MCF 10A (cell line): ENCODE results near the gene MAP7D1. TPM values are rescaled to one million over a fixed set of nuclear protein-coding genes. Genes with fewer than 3 reads are reported as not detected.

ENCODE experiments used
- BruUV-seq: library from RNA; stranded (reverse); fragments of 400-500 nt; replicated peaks from 2 replicates; lab custom pipeline; 2021; lab: Mats Ljungman, UMichigan
- CTCF ChIA-PET: fragments of 300-600 bp; sonication (Branson Sonifier 250); formaldehyde crosslinking; extraction: SDS; loops from one replicate; lab custom pipeline; 2021; ENCODE audit warnings: antibody characterized with exemption, inconsistent platforms; lab: Yijun Ruan, JAX
- POLR2A ChIA-PET: fragments of 300-600, 350-650 bp; sonication (Branson Sonifier 250); formaldehyde crosslinking; extraction: SDS; loops from one replicate; lab custom pipeline; 2020; ENCODE audit warnings: antibody characterized with exemption, inconsistent platforms; lab: Yijun Ruan, JAX
- DNase-seq: peaks from one replicate; pipeline ENCODE4 v3.0.0-alpha.2; 2018; ENCODE audit not compliant: unreplicated experiment
- H3K27ac Mint-ChIP-seq: one replicate; pipeline ENCODE4 v1.8.0; 2022; ENCODE audit warnings: mild to moderate bottlenecking, low read depth, mixed read lengths; ENCODE audit not compliant: unreplicated experiment
- H3K27me3 Mint-ChIP-seq: one replicate; pipeline ENCODE4 v1.8.0; 2022; ENCODE audit warnings: mixed read lengths; ENCODE audit not compliant: insufficient read depth, unreplicated experiment
- H3K36me3 Mint-ChIP-seq: one replicate; pipeline ENCODE4 v1.8.0; 2022; ENCODE audit warnings: mild to moderate bottlenecking, moderate library complexity, mixed read lengths; ENCODE audit not compliant: insufficient read depth, unreplicated experiment
- H3K4me1 Mint-ChIP-seq: one replicate; pipeline ENCODE4 v1.8.0; 2022; ENCODE audit warnings: mixed read lengths; ENCODE audit not compliant: insufficient read depth, unreplicated experiment
- H3K4me3 Mint-ChIP-seq: one replicate; pipeline ENCODE4 v1.8.0; 2022; ENCODE audit warnings: mild to moderate bottlenecking, moderate library complexity, mixed read lengths; ENCODE audit not compliant: unreplicated experiment
- H3K9me3 Mint-ChIP-seq: one replicate; pipeline ENCODE4 v1.8.0; 2022; ENCODE audit warnings: mixed read lengths; ENCODE audit not compliant: unreplicated experiment
- intact Hi-C: fragments of 100-400 bp; cut with micrococcal nuclease; formaldehyde crosslinking; loops from 2 replicates; pipeline ENCODE4 v1.14.1; 2022
- total RNA-seq: library from RNA; stranded (reverse); gene quantifications from 2 replicates; pipeline ENCODE4 v1.2.3, GENCODE V29; 2022
- TF ChIP-seq, protein P1 (sequence below): fragments of 200-600 bp; IDR thresholded peaks from one replicate; pipeline ENCODE4 v1.8.0; 2022; ENCODE audit warnings: antibody characterized with exemption, mild to moderate bottlenecking; ENCODE audit not compliant: unreplicated experiment

Gene MAP7D1
- total RNA-seq, 1 experiment from 2014 or later = 170 TPM

DNA sequence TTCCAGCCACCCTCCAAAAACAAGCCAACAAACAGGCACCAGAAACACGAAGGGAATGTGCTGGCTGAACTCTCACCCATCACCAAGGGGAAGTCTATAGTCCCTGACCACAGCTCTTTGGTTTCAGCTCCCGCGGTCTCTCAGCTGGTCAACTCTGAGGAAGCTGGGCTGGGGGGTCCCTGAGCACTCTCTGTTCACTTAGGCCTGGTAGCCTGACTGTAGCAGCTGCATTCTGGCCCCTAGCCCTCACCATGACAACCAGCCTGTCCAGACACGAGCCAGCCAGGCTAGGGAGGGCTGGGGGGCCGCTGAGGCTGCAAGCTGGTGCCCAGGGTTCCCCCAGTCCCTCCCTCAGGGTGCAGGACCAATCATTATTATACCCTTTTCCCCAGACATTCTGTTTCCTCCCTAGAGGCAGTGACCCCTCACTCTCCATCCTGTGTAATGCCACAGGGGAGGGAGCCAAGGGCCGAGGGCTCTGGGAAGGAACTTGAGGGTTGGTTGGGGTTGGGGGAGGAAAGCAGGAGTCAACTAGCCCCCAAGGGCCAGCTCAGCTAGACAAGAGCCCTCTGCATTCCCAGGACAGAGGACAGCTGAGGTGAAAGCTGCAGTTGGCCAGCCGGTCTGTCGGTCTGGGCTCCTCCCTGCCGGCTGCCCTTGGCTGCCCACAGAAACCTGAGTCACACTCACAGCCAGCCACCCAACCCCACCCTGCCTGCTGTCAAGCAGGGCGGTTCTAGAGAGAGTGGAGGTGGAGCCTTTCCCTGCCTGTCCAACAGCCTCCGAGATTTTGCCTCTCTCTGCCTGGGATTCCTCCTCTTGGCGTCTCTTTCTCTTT is 5.4 kb upstream of the MAP7D1 start:
- BruUV-seq = no TSS peak
- peaks cover 24% of the 10 kb centered on the region for H3K4me1 Mint-ChIP-seq
- no peaks in the 10 kb centered on the region for H3K27me3 Mint-ChIP-seq
- DNase-seq = peak; percentile 95
- CTCF ChIA-PET = interaction anchor here (0.6 to 7.8 kb wide), 34 partner anchors 11 to 1275 kb away, joined by 3 to 194 read pairs (median 7); partner anchors contain the start of genes LSM10 and THRAP3
- no peaks in the 10 kb centered on the region for H3K9me3 Mint-ChIP-seq
- H3K27ac Mint-ChIP-seq = peak overlapping the region; percentile 100
- peak overlapping the region; percentile 100 for H3K4me3 Mint-ChIP-seq
- peaks cover 7% of the 10 kb centered on the region for H3K36me3 Mint-ChIP-seq
- POLR2A ChIA-PET = interaction anchor here (0.6 to 5.2 kb wide), 39 partner anchors 11 to 1327 kb away, joined by 3 to 94 read pairs (median 5); partner anchors contain the start of genes AGO3, LSM10, MRPS15 and OSCP1
- TF ChIP-seq, protein P1, sequence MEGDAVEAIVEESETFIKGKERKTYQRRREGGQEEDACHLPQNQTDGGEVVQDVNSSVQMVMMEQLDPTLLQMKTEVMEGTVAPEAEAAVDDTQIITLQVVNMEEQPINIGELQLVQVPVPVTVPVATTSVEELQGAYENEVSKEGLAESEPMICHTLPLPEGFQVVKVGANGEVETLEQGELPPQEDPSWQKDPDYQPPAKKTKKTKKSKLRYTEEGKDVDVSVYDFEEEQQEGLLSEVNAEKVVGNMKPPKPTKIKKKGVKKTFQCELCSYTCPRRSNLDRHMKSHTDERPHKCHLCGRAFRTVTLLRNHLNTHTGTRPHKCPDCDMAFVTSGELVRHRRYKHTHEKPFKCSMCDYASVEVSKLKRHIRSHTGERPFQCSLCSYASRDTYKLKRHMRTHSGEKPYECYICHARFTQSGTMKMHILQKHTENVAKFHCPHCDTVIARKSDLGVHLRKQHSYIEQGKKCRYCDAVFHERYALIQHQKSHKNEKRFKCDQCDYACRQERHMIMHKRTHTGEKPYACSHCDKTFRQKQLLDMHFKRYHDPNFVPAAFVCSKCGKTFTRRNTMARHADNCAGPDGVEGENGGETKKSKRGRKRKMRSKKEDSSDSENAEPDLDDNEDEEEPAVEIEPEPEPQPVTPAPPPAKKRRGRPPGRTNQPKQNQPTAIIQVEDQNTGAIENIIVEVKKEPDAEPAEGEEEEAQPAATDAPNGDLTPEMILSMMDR = no peak
- intact Hi-C loops = no loop called here

DNA sequence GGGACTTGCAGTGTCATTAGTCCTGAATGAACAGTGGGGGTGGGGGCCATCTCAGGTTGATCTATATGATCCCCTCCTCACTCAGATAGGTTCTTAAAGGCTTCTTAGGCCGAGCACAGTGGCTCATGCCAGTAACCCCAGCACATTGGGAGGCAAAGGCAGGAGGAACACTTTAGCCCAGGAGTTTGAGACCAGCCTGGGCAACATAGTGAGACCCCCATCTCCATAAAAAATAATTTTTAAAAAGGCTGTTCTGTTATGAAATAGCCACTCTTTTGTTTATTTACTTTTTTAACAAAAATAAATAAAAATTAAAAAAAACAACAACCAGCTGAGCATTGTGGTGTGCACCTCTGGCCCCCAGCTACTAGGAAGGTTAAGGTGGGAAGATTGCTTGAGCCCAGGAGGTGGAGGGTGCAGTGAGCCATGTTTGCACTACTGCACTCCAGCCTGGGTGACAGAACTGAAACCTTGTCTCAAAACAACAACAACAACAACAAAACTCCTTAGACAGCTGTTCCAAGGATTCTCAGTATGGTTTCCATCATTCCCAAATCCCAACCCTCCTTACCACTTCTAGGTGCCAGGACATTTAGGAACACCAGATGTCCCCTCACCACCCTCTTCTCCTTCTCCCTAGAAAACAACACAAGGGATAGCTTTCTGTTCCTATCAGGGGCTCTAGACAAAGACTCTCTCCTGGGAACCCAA is 4.7 kb upstream of the MAP7D1 start:
- H3K27ac Mint-ChIP-seq = peak overlapping the region; percentile 100
- no TSS peak for BruUV-seq

DNA sequence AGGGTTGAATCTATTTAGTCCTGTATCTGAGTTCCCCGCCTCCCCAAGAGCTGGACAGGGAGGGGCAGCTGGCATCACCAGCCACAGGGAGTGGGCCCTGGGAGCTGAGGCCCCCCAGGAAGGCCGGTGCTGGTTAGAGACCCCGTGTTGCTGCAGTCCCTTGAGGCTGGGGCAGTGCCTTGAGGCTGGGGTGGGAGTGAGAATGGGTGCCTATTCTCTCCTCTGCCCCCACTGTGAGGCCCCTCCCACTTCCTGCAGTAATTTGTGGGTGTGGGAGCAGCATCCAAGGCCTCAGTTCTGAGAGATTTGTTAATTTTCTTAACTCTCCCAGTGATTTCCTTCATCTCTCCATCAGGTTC is 4.1 kb upstream of the MAP7D1 start:
- TF ChIP-seq, protein P1 = no peak
- Mint-ChIP-seq H3K27me3 (no peaks in the 10 kb centered on the region), H3K4me3 (no peak overlapping the region), H3K4me1 (peaks cover 24% of the 10 kb centered on the region), H3K27ac (peak overlapping the region; percentile 100), H3K9me3 (no peaks in the 10 kb centered on the region), H3K36me3 (peaks cover 7% of the 10 kb centered on the region)
- intact Hi-C loops = no loop called here
- CTCF ChIA-PET = interaction anchor here (0.6 to 7.8 kb wide), 4 partner anchors 10 to 239 kb away, joined by 3 to 194 read pairs (median 44); no protein-coding TSS in a partner anchor
- no TSS peak for BruUV-seq
- POLR2A ChIA-PET = interaction anchor here (3.2 to 5.2 kb wide), 4 partner anchors 10 to 148 kb away, joined by 14 to 94 read pairs (median 60); partner anchors contain the start of gene THRAP3
- DNase-seq = no peak

More for the DNA sequence above, 4.7 kb upstream of the MAP7D1 start:
- intact Hi-C loops = no loop called here
- peaks cover 7% of the 10 kb centered on the region for H3K36me3 Mint-ChIP-seq
- H3K27me3 Mint-ChIP-seq = no peaks in the 10 kb centered on the region
- peaks cover 24% of the 10 kb centered on the region for H3K4me1 Mint-ChIP-seq
- ChIA-PET POLR2A (interaction anchor here (0.8 to 5.2 kb wide), 9 partner anchors 11 to 220 kb away, joined by 3 to 94 read pairs (median 9); partner anchors contain the start of genes AGO3, SH3D21 and THRAP3), CTCF (interaction anchor here (0.6 to 7.8 kb wide), 7 partner anchors 11 to 240 kb away, joined by 3 to 194 read pairs (median 11); no protein-coding TSS in a partner anchor)
- H3K9me3 Mint-ChIP-seq = no peaks in the 10 kb centered on the region
- TF ChIP-seq, protein P1 = no peak
- peak overlapping the region; percentile 100 for H3K4me3 Mint-ChIP-seq
- no peak for DNase-seq
